ENCODE measurements around the gene SLC30A5.
"Not testable (repeated sequence)": the region's sequence is repeated elsewhere in the genome, so short reads cannot be mapped to it uniquely, and the experiment has no call there.

SLC30A5 gene

GRCh38 chr5:69136293-69136692 lies 42.5 kb downstream of the SLC30A5 start:
- Mint-ChIP-seq H3K27ac (no peak overlapping the region), H3K27me3 (ENCODE audit: low read depth) (no peaks in the 10 kb centered on the region), H3K36me3 (ENCODE audit: low read depth) (peaks cover 13% of the 10 kb centered on the region), H3K9me3 (peaks cover 14% of the 10 kb centered on the region), H3K4me3 (no peak overlapping the region), H3K4me1 (no peaks in the 10 kb centered on the region)
- TF ChIP-seq CTCF (IDR thresholded peaks at IDR 0.05; ENCODE audit: unreplicated experiment in 3 of 3) = no peak

DNA sequence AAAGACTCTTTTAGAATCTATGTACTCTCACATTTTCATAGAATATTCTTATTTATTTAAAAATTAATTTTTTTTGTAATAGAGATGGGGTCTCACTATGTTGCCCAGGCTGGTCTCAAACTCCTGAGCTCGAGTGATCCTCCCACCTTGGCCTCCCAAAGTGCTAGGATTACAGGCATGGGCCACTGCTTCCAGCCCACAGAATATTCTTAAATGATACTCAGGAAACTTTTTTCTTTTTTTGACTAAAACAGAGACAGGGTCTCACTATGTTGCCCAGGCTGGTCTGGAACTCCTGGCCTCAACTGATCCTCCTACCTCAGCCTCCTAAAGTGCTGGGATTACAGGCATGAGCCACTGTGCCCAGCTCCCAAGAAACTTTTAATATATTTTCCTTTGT lies 43.4 kb downstream of the SLC30A5 start:
- Mint-ChIP-seq H3K9me3 (peaks cover 17% of the 10 kb centered on the region), H3K36me3 (ENCODE audit: low read depth) (peaks cover 15% of the 10 kb centered on the region)
- H3K4me1 Mint-ChIP-seq; H3K27me3 Mint-ChIP-seq (ENCODE audit: low read depth); H3K27ac Mint-ChIP-seq; H3K4me3 Mint-ChIP-seq: not testable (repeated sequence)

DNA sequence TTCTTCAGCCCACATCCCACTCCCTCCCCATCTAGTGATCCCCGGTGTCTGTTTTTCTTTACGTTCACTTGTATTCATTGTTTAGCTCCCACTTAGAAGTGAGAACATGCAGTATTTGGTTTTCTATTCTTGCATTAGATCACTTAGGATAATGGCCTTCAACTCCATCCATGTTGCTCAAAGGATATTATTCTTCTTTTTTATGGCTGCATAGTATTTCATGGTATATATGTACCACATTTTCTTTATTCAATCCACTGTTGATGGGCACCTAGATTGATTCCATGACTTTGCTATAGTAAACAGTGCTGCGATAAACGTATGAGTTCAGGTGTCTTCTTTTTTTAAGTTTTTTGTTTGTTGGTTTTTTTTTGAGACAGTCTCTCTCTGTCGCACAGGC lies 44.0 kb downstream of the SLC30A5 start:
- H3K4me3 Mint-ChIP-seq = no peak overlapping the region
- peaks cover 17% of the 10 kb centered on the region for H3K36me3 Mint-ChIP-seq (ENCODE audit: low read depth)
- peaks cover 18% of the 10 kb centered on the region for H3K9me3 Mint-ChIP-seq
- no peak overlapping the region for H3K27ac Mint-ChIP-seq
- H3K4me1 Mint-ChIP-seq = no peaks in the 10 kb centered on the region
- H3K27me3 Mint-ChIP-seq (ENCODE audit: low read depth) = no peaks in the 10 kb centered on the region
- TF ChIP-seq CTCF (IDR thresholded peaks at IDR 0.05; ENCODE audit: unreplicated experiment in 3 of 3) = no peak

- no peak for TF ChIP-seq CTCF (IDR thresholded peaks at IDR 0.05; ENCODE audit: unreplicated experiment in 3 of 3)
- H3K9me3 Mint-ChIP-seq = peaks cover 26% of the 10 kb centered on the region
- no peak overlapping the region for H3K27ac Mint-ChIP-seq
- peaks cover 12% of the 10 kb centered on the region for H3K36me3 Mint-ChIP-seq (ENCODE audit: low read depth)
- H3K27me3 Mint-ChIP-seq (ENCODE audit: low read depth) = no peaks in the 10 kb centered on the region
- H3K4me1 Mint-ChIP-seq = no peaks in the 10 kb centered on the region
- H3K4me3 Mint-ChIP-seq = no peak overlapping the region
These were observed 45.0 kb downstream of the SLC30A5 start for GRCh38 chr5:69138766-69139165.

- H3K9me3 Mint-ChIP-seq = peaks cover 28% of the 10 kb centered on the region
- H3K27ac Mint-ChIP-seq, H3K4me1 Mint-ChIP-seq: not testable (repeated sequence)
These were observed 46.4 kb downstream of the SLC30A5 start for GRCh38 chr5:69140239-69140638.

GRCh38 chr5:69140827-69141226 lies 47.0 kb downstream of the SLC30A5 start:
- no peak for TF ChIP-seq CTCF (IDR thresholded peaks at IDR 0.05; ENCODE audit: unreplicated experiment in 3 of 3)
- Mint-ChIP-seq H3K4me1 (no peaks in the 10 kb centered on the region), H3K27me3 (ENCODE audit: low read depth) (no peaks in the 10 kb centered on the region), H3K4me3 (no peak overlapping the region), H3K27ac (no peak overlapping the region), H3K9me3 (peaks cover 28% of the 10 kb centered on the region), H3K36me3 (ENCODE audit: low read depth) (peaks cover 7% of the 10 kb centered on the region)

More at GRCh38 chr5:69140239-69140638, 46.4 kb downstream of the SLC30A5 start:
- H3K4me3 Mint-ChIP-seq; H3K36me3 Mint-ChIP-seq (ENCODE audit: low read depth); H3K27me3 Mint-ChIP-seq (ENCODE audit: low read depth): not testable (repeated sequence)

GRCh38 chr5:69148576-69148975 lies 54.8 kb downstream of the SLC30A5 start:
- H3K36me3 Mint-ChIP-seq (ENCODE audit: low read depth); H3K9me3 Mint-ChIP-seq; H3K27ac Mint-ChIP-seq; H3K4me1 Mint-ChIP-seq; H3K27me3 Mint-ChIP-seq (ENCODE audit: low read depth); H3K4me3 Mint-ChIP-seq: not testable (repeated sequence)
